ENCODE measurements around the gene ZRANB2. TPM values are rescaled to one million over a fixed set of nuclear protein-coding genes. Genes with fewer than 3 reads are reported as not detected.

ZRANB2 gene, protein sequence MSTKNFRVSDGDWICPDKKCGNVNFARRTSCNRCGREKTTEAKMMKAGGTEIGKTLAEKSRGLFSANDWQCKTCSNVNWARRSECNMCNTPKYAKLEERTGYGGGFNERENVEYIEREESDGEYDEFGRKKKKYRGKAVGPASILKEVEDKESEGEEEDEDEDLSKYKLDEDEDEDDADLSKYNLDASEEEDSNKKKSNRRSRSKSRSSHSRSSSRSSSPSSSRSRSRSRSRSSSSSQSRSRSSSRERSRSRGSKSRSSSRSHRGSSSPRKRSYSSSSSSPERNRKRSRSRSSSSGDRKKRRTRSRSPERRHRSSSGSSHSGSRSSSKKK
- polyA plus RNA-seq (2013, experiment 1 of 2): 111 TPM
- 114 TPM for polyA plus RNA-seq (2013, experiment 2 of 2)

DNA sequence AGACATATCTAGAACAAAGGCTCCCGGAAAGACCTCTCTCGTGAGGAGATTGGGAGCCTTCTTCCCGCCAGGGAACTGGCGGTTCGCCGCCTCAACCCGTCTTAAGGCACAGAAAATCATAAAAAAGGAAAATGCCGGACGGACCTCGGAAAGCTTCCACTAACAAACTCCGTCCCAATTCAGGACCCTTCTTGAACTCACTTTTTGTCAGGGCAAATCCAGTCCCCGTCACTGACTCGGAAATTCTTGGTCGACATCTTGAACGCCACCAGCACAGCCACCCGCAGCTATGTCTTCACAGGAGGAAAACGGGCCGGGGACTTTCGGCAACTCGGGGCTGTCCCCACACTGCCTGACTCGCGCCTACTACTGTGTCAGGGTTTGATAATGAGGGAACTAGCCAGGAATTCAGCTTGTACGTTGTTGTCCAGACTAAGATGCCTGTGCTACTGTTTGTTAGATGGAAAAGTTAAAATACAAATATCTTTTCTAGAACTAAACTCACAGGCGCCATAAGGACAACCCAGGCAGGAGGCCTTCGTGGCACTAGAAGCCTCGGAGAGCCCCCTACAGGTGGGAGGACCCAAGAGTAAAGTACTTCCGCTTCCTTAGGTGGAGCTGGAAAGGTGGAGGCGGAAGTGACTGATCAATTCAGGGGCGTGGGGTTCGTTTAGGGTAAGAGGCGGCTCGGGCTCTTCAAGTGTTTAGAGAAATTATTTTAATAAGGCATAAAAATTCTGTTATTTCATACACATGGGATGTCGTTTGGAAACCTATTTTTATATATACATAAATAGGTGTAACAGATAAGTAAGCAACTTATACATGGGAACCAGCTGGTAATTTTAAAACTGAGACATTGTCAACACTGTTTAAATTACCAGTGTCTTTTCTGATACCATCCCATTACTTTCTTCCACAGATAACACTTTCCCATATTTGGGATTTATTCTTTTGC is at the start of gene ZRANB2:
TSS of gene ZRANB2 (minus strand) at position 297 of the 958 bp plus-strand sequence. CDS start at position 257, 40 bp downstream.
- Histone ChIP-seq H2BK5ac (ENCODE audit: low read length) (peak within 1 kb of the TSS; percentile 56), H3K4me3 (ENCODE audit: low read length) (peak within 1 kb of the TSS; percentile 96), H3K79me1 (ENCODE audit: low read length) (no peaks in the 10 kb centered on the region), H3K79me2 (ENCODE audit: control insufficient read depth, insufficient read depth, low read length) (peaks cover 21% of the 10 kb centered on the region), H3K4ac (ENCODE audit: low read depth, low read length) (peak within 1 kb of the TSS; percentile 81), H4K5ac (ENCODE audit: low read length) (peak within 1 kb of the TSS; percentile 10), H3K4me1 (ENCODE audit: control insufficient read depth, low read depth, low read length) (no peaks in the 10 kb centered on the region), H4K8ac (ENCODE audit: low read depth, low read length) (peak within 1 kb of the TSS; percentile 98), H3K9ac (ENCODE audit: low read length) (peak within 1 kb of the TSS; percentile 94), H3K4me2 (ENCODE audit: low read length) (peak within 1 kb of the TSS; percentile 46), H3K18ac (ENCODE audit: low read length) (peak within 1 kb of the TSS; percentile 99), H2BK120ac (ENCODE audit: low read depth, low read length) (peak within 1 kb of the TSS; percentile 51), H2AK5ac (ENCODE audit: low read length) (no peak within 1 kb of the TSS), H3K27ac (ENCODE audit: low read depth, low read length) (peak within 1 kb of the TSS; percentile 55), H3K27me3 (ENCODE audit: insufficient read depth, low read length, poor library complexity) (no peaks in the 10 kb centered on the region), H2BK15ac (replicated peaks; ENCODE audit: low read depth) (no peak within 1 kb of the TSS), H3K23ac (ENCODE audit: low read length) (no peak within 1 kb of the TSS), H3K36me3 (ENCODE audit: control insufficient read depth, insufficient read depth, low read length) (no peaks in the 10 kb centered on the region), H3K56ac (ENCODE audit: low read length) (peak within 1 kb of the TSS; percentile 96)
- DNase-seq: peak; percentile 98
- WGBS (ENCODE audit: extremely low coverage, insufficient coverage, low lambda C conversion rate): no CpG with 5 or more reads among the region's 33 CpGs

DNA sequence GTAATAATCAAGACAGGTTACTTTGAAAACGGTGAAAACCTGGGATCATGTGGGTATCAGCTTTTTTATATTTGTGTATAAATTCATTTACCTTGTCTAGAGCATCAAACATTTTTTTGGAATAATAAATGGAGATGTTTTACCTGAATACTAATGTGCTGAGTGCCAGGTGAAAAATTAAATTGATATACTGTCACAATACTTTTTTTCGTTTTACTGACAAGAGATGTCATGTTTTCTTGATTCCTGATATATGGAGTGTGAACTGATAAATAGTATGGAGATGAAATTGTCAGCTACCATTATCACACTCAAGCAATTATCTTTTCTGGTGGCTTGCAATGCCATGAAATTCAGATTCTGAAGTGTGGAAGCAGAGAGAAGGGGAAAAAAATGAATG is 47.2 kb upstream of the ZRANB2 start:
- Histone ChIP-seq H3K4me2 (ENCODE audit: low read length) (no peak overlapping the region), H3K9ac (ENCODE audit: low read length) (no peak overlapping the region), H3K56ac (ENCODE audit: low read length) (no peak overlapping the region), H3K23ac (ENCODE audit: low read length) (no peak overlapping the region), H3K27me3 (ENCODE audit: insufficient read depth, low read length, poor library complexity) (no peaks in the 10 kb centered on the region), H3K18ac (ENCODE audit: low read length) (no peak overlapping the region), H4K8ac (ENCODE audit: low read depth, low read length) (no peak overlapping the region), H3K79me1 (ENCODE audit: low read length) (no peaks in the 10 kb centered on the region), H4K5ac (ENCODE audit: low read length) (no peak overlapping the region), H2BK15ac (replicated peaks; ENCODE audit: low read depth) (no peak overlapping the region), H2BK5ac (ENCODE audit: low read length) (no peak overlapping the region), H3K79me2 (ENCODE audit: control insufficient read depth, insufficient read depth, low read length) (no peaks in the 10 kb centered on the region), H3K4me1 (ENCODE audit: control insufficient read depth, low read depth, low read length) (no peaks in the 10 kb centered on the region), H2BK120ac (ENCODE audit: low read depth, low read length) (no peak overlapping the region), H3K27ac (ENCODE audit: low read depth, low read length) (no peak overlapping the region), H3K36me3 (ENCODE audit: control insufficient read depth, insufficient read depth, low read length) (no peaks in the 10 kb centered on the region), H2AK5ac (ENCODE audit: low read length) (no peak overlapping the region), H3K4ac (ENCODE audit: low read depth, low read length) (no peak overlapping the region), H3K4me3 (ENCODE audit: low read length) (no peak overlapping the region)
- no CpG with 5 or more reads among the region's 2 CpGs for WGBS (ENCODE audit: extremely low coverage, insufficient coverage, low lambda C conversion rate)
- DNase-seq: no peak

DNA sequence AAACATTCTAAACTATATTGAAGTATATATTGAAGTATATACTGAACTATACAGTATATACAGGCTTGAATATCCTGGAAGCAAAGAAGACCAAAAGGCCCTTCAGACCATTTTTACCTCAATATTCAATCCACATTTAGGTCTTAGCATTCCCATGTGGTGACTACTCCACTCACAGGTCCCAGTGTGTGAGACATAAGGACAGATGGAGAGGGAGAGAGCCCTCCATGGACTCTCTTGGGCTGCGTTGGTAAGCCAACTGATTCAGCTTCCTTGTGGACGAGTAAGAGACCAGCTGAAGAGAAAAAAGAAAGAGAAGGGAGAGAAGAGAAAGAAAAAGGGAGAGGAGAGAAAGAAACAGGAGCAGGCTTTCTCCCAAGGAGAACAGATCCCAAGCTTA is 37.3 kb upstream of the ZRANB2 start:
- WGBS (ENCODE audit: extremely low coverage, insufficient coverage, low lambda C conversion rate): no CpG with 5 or more reads among the region's 2 CpGs
- no peaks in the 10 kb centered on the region for H3K27me3 ChIP-seq (ENCODE audit: insufficient read depth, low read length, poor library complexity)
- H2BK120ac ChIP-seq (ENCODE audit: low read depth, low read length): no peak overlapping the region
- H3K4me2 ChIP-seq (ENCODE audit: low read length): no peak overlapping the region
- H3K4me1 ChIP-seq (ENCODE audit: control insufficient read depth, low read depth, low read length): no peaks in the 10 kb centered on the region
- H3K4me3 ChIP-seq (ENCODE audit: low read length): no peak overlapping the region
- no peak overlapping the region for H4K8ac ChIP-seq (ENCODE audit: low read depth, low read length)
- DNase-seq: no peak
- H3K36me3 ChIP-seq (ENCODE audit: control insufficient read depth, insufficient read depth, low read length): no peaks in the 10 kb centered on the region
- H3K56ac ChIP-seq (ENCODE audit: low read length): no peak overlapping the region
- H3K27ac ChIP-seq (ENCODE audit: low read depth, low read length): no peak overlapping the region
- H2BK5ac ChIP-seq (ENCODE audit: low read length): no peak overlapping the region
- H4K5ac ChIP-seq (ENCODE audit: low read length): no peak overlapping the region
- H3K79me2 ChIP-seq (ENCODE audit: control insufficient read depth, insufficient read depth, low read length): no peaks in the 10 kb centered on the region
- no peak overlapping the region for H3K4ac ChIP-seq (ENCODE audit: low read depth, low read length)
- H3K79me1 ChIP-seq (ENCODE audit: low read length): no peaks in the 10 kb centered on the region
- no peak overlapping the region for H3K23ac ChIP-seq (ENCODE audit: low read length)
- H3K9ac ChIP-seq (ENCODE audit: low read length): no peak overlapping the region
- no peak overlapping the region for H2BK15ac ChIP-seq (replicated peaks; ENCODE audit: low read depth)
- no peak overlapping the region for H2AK5ac ChIP-seq (ENCODE audit: low read length)
- no peak overlapping the region for H3K18ac ChIP-seq (ENCODE audit: low read length)

DNA sequence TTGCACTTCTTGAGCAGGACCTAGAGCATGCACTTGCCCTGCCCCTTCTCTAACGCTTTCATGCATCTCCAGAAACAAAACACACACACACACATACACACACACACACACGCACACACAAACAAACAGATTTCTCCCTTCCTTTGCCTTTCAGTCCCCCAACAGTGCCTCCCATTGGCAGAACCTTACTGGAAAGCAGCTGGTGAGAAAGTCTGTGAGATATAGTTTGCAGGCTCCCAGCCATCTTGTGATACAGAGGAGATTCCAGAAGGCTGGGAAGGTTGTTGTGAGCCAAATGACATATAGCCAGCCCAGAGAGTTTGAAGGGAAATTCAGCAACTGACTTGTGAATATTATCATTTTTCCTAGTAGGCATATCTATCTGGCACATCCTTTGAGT is 35.9 kb upstream of the ZRANB2 start:
- Histone ChIP-seq H3K4me3 (ENCODE audit: low read length) (no peak overlapping the region), H3K9ac (ENCODE audit: low read length) (no peak overlapping the region), H3K36me3 (ENCODE audit: control insufficient read depth, insufficient read depth, low read length) (no peaks in the 10 kb centered on the region), H4K8ac (ENCODE audit: low read depth, low read length) (no peak overlapping the region), H2AK5ac (ENCODE audit: low read length) (no peak overlapping the region), H2BK5ac (ENCODE audit: low read length) (no peak overlapping the region), H3K27ac (ENCODE audit: low read depth, low read length) (no peak overlapping the region), H3K18ac (ENCODE audit: low read length) (no peak overlapping the region), H2BK120ac (ENCODE audit: low read depth, low read length) (no peak overlapping the region), H3K56ac (ENCODE audit: low read length) (no peak overlapping the region), H2BK15ac (replicated peaks; ENCODE audit: low read depth) (no peak overlapping the region), H3K4me1 (ENCODE audit: control insufficient read depth, low read depth, low read length) (no peaks in the 10 kb centered on the region), H4K5ac (ENCODE audit: low read length) (no peak overlapping the region), H3K79me2 (ENCODE audit: control insufficient read depth, insufficient read depth, low read length) (no peaks in the 10 kb centered on the region), H3K4me2 (ENCODE audit: low read length) (no peak overlapping the region), H3K79me1 (ENCODE audit: low read length) (no peaks in the 10 kb centered on the region), H3K27me3 (ENCODE audit: insufficient read depth, low read length, poor library complexity) (no peaks in the 10 kb centered on the region), H3K4ac (ENCODE audit: low read depth, low read length) (no peak overlapping the region), H3K23ac (ENCODE audit: low read length) (no peak overlapping the region)
- WGBS (ENCODE audit: extremely low coverage, insufficient coverage, low lambda C conversion rate): no CpG with 5 or more reads among the region's 2 CpGs
- DNase-seq: peak; percentile 12

DNA sequence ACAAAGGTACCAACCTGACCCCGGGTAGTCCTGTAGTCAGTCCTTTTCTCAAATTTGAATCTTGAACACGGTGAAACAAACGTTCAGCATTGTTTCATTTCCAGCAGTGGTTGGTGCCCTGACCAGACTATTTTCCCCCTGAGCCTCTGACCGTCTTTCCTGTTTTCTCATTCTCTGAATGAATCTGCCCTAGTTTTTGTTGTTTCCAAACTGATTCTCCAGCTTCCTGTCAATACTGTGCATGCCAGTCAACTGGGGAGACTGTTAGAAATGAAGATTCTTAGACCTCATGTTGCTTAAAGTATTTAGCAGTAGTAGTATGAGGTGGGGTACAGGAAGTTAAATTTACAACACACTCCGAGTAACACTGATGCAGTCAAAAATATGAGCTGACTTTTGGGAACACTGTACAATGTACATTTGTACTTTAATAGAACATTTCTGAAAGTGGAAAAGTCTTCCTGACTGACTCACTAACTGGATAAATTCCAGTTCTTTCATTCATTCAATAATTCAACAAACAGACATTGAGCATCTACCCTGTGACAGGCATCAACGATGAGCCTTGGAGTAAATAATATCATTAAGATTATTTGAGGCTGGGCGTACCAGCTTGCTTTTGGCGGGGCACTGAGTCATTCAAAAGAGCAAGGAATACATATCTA is 26.0 kb upstream of the ZRANB2 start:
- no peak overlapping the region for H3K4me2 ChIP-seq (ENCODE audit: low read length)
- H3K27me3 ChIP-seq (ENCODE audit: insufficient read depth, low read length, poor library complexity): no peaks in the 10 kb centered on the region
- H3K79me1 ChIP-seq (ENCODE audit: low read length): no peaks in the 10 kb centered on the region
- no peak overlapping the region for H3K4ac ChIP-seq (ENCODE audit: low read depth, low read length)
- H3K9ac ChIP-seq (ENCODE audit: low read length): no peak overlapping the region
- H4K5ac ChIP-seq (ENCODE audit: low read length): no peak overlapping the region
- no peak overlapping the region for H2BK5ac ChIP-seq (ENCODE audit: low read length)
- H3K23ac ChIP-seq (ENCODE audit: low read length): no peak overlapping the region
- H4K8ac ChIP-seq (ENCODE audit: low read depth, low read length): no peak overlapping the region
- no peak overlapping the region for H3K27ac ChIP-seq (ENCODE audit: low read depth, low read length)
- DNase-seq: no peak
- H2BK120ac ChIP-seq (ENCODE audit: low read depth, low read length): no peak overlapping the region
- no peaks in the 10 kb centered on the region for H3K79me2 ChIP-seq (ENCODE audit: control insufficient read depth, insufficient read depth, low read length)
- H3K36me3 ChIP-seq (ENCODE audit: control insufficient read depth, insufficient read depth, low read length): no peaks in the 10 kb centered on the region
- H3K18ac ChIP-seq (ENCODE audit: low read length): no peak overlapping the region
- H2BK15ac ChIP-seq (replicated peaks; ENCODE audit: low read depth): no peak overlapping the region
- H3K4me1 ChIP-seq (ENCODE audit: control insufficient read depth, low read depth, low read length): no peaks in the 10 kb centered on the region
- H3K56ac ChIP-seq (ENCODE audit: low read length): no peak overlapping the region
- H3K4me3 ChIP-seq (ENCODE audit: low read length): no peak overlapping the region
- no peak overlapping the region for H2AK5ac ChIP-seq (ENCODE audit: low read length)
- no CpG with 5 or more reads among the region's 8 CpGs for WGBS (ENCODE audit: extremely low coverage, insufficient coverage, low lambda C conversion rate)

All from mesendoderm (in vitro differentiated cells).